PC-3 (cell line): ENCODE data around the gene PKMYT1. TPM values are rescaled to one million over a fixed set of nuclear protein-coding genes. Genes with fewer than 3 reads are reported as not detected.
A peak's percentile ranks its signal among the peaks of the same experiment; 100 is the strongest.

ENCODE experiments used
- ATAC-seq: fragments of 200-7000 bp; cut with Tn5 transposase; 2 replicates; pipeline ENCODE4 v1.9.1; 2020; ENCODE audit warnings: mild to moderate bottlenecking, moderate library complexity
- BruUV-seq: library from RNA; stranded (reverse); fragments of 400-500 nt; replicated peaks from 2 replicates; lab custom pipeline; 2021; lab: Mats Ljungman, UMichigan
- CTCF ChIA-PET: fragments of 300-600 bp; sonication (Branson Sonifier 250); formaldehyde crosslinking; loops from one replicate; lab custom pipeline; 2022; ENCODE audit warnings: antibody characterized with exemption; lab: Charles Lee
- POLR2A ChIA-PET: fragments of 300-600 bp; sonication (Branson Sonifier 250); formaldehyde crosslinking; loops from one replicate; lab custom pipeline; 2022; ENCODE audit warnings: antibody characterized with exemption; ENCODE audit not compliant: unreplicated experiment; lab: Charles Lee
- DNase-seq: peaks from one replicate; pipeline ENCODE4 v3.0.0-alpha.2; 2015
- H2AFZ ChIP-seq: fragments of 300-600 bp; sonication (generic); 2 replicates; pipeline ENCODE4 v1.6.0; 2016; ENCODE audit warnings: antibody characterized with exemption, low read length
- H3F3A ChIP-seq: fragments of 300-600 bp; sonication (generic); one replicate; pipeline ENCODE4 v1.6.0; 2017; ENCODE audit warnings: antibody characterized with exemption, low read length, control low read depth, mild to moderate bottlenecking; ENCODE audit not compliant: unreplicated experiment
- H3K27ac ChIP-seq: fragments of 300-600 bp; sonication (generic); 2 replicates; pipeline ENCODE4 v1.5.1; 2016; ENCODE audit warnings: mild to moderate bottlenecking, low read length
- H3K27me3 ChIP-seq: fragments of 300-600 bp; sonication (generic); 2 replicates; pipeline ENCODE4 v1.6.1; 2016; ENCODE audit warnings: low read length, mixed read lengths
- H3K36me3 ChIP-seq: fragments of 300-600 bp; sonication (generic); 2 replicates; pipeline ENCODE4 v1.6.1; 2016; ENCODE audit warnings: low read depth, mixed run types, low read length, mixed read lengths
- H3K4me1 ChIP-seq: fragments of 300-600 bp; sonication (generic); 2 replicates; pipeline ENCODE4 v1.5.1; 2016; ENCODE audit warnings: low read length; ENCODE audit not compliant: insufficient read depth
- H3K4me2 ChIP-seq: fragments of 300-600 bp; sonication (generic); 2 replicates; pipeline ENCODE4 v1.6.0; 2016; ENCODE audit warnings: low read length
- H3K4me3 ChIP-seq: fragments of 300-600 bp; sonication (generic); 2 replicates; pipeline ENCODE4 v1.5.1; 2016; ENCODE audit warnings: mild to moderate bottlenecking, low read length, mixed read lengths
- H3K79me2 ChIP-seq: fragments of 300-600 bp; sonication (generic); 2 replicates; pipeline ENCODE4 v1.6.1; 2017; ENCODE audit warnings: low read length, mixed read lengths
- H3K9ac ChIP-seq: fragments of 300-600 bp; sonication (generic); 2 replicates; pipeline ENCODE4 v1.6.0; 2016; ENCODE audit warnings: mild to moderate bottlenecking, low read length
- H3K9me2 ChIP-seq: fragments of 300-600 bp; sonication (generic); replicated peaks from 2 replicates; pipeline ENCODE4 v1.6.1; 2016; ENCODE audit warnings: mixed run types, low read length, mixed read lengths
- H3K9me3 ChIP-seq: fragments of 300-600 bp; sonication (generic); 2 replicates; pipeline ENCODE4 v1.6.1; 2016; ENCODE audit warnings: low read length, mixed read lengths
- H4K20me1 ChIP-seq: fragments of 300-600 bp; sonication (generic); 2 replicates; pipeline ENCODE4 v1.6.1; 2016; ENCODE audit warnings: low read length, mixed read lengths
- CTCF ChIP-seq: fragments of 300-600 bp; sonication (generic); conservative IDR thresholded peaks from 2 replicates; pipeline ENCODE4 v1.5.1; 2017; ENCODE audit warnings: antibody characterized with exemption, low read depth, mild to moderate bottlenecking, low read length
- EZH2 ChIP-seq: fragments of 300-600 bp; sonication (generic); IDR thresholded peaks from one replicate; pipeline ENCODE4 v1.6.1; 2017; ENCODE audit warnings: antibody characterized with exemption, mild to moderate bottlenecking, low read length; ENCODE audit not compliant: unreplicated experiment
- EZH2phosphoT487 ChIP-seq: fragments of 300-600 bp; sonication (generic); IDR thresholded peaks from 2 replicates; pipeline ENCODE4 v1.6.1; 2018; ENCODE audit warnings: mild to moderate bottlenecking, antibody characterized with exemption, low read length, borderline replicate concordance
- intact Hi-C: fragments of 100-400 bp; cut with micrococcal nuclease; formaldehyde crosslinking; loops from 2 replicates; pipeline ENCODE4 v1.9.0; 2023
- total RNA-seq: library from RNA; depleted of rRNA; stranded (reverse); fragments of >200 nt; gene quantifications from 2 replicates; pipeline ENCODE4 v1.2.3, GENCODE V29; 2014

The PKMYT1 gene
- total RNA-seq, 1 experiment from 2014 or later = 51.9 TPM

- Histone ChIP-seq H3K27me3 (no peaks in the 10 kb centered on the region), H3K27ac (peak overlapping the region; percentile 100), H3K9me3 (no peaks in the 10 kb centered on the region), H3K9ac (peak overlapping the region; percentile 91; the same call in 1 of the 2 replicates), H3K4me2 (peak overlapping the region; percentile 99), H3K4me1 (peaks cover 23% of the 10 kb centered on the region), H3K79me2 (peaks cover 12% of the 10 kb centered on the region), H3K9me2 (no peaks in the 10 kb centered on the region), H3K4me3 (peak overlapping the region; percentile 94), H2AFZ (no peak overlapping the region), H3F3A (no peaks in the 10 kb centered on the region), H3K36me3 (peaks cover 10% of the 10 kb centered on the region), H4K20me1 (no peaks in the 10 kb centered on the region)
- DNase-seq (peak; percentile 87), ATAC-seq (peak; percentile 21)
- POLR2A ChIA-PET = interaction anchor here (0.6 kb wide), 1 partner anchor 1408 kb away, joined by 5 read pairs; no protein-coding TSS in a partner anchor
- no peak for TF ChIP-seq EZH2phosphoT487
- TF ChIP-seq CTCF = no peak
- no peak for TF ChIP-seq EZH2
- BruUV-seq = no TSS peak
- intact Hi-C loops = no loop called here
- CTCF ChIA-PET = interaction anchor here (0.5 to 1.8 kb wide), 3 partner anchors 8 to 13 kb away, joined by 3 to 6 read pairs (median 3); no protein-coding TSS in a partner anchor
These were observed 43.1 kb upstream of the PKMYT1 start for GRCh38 chr16:3023415-3023668.

- CTCF ChIA-PET = interaction anchor here (0.5 to 1.8 kb wide), 3 partner anchors 9 to 13 kb away, joined by 3 to 6 read pairs (median 3); no protein-coding TSS in a partner anchor
- peak overlapping the region; percentile 94 for H3K4me3 ChIP-seq
- peak overlapping the region; percentile 99 for H3K4me2 ChIP-seq
- no peaks in the 10 kb centered on the region for H3F3A ChIP-seq
- H3K9ac ChIP-seq = peak overlapping the region; percentile 91
- H3K9me3 ChIP-seq = no peaks in the 10 kb centered on the region
- no peak for TF ChIP-seq EZH2
- TF ChIP-seq CTCF = no peak
- no peak for TF ChIP-seq EZH2phosphoT487
- intact Hi-C loops = no loop called here
- H3K79me2 ChIP-seq = peaks cover 12% of the 10 kb centered on the region
- no peak overlapping the region for H2AFZ ChIP-seq
- H3K36me3 ChIP-seq = peaks cover 10% of the 10 kb centered on the region
- BruUV-seq = no TSS peak
- peak overlapping the region; percentile 100 for H3K27ac ChIP-seq
- POLR2A ChIA-PET = interaction anchor here (0.6 to 0.8 kb wide), 2 partner anchors 13 to 1408 kb away, joined by 3 to 5 read pairs; no protein-coding TSS in a partner anchor
- DNase-seq = no peak
- H3K4me1 ChIP-seq = peaks cover 22% of the 10 kb centered on the region
- no peaks in the 10 kb centered on the region for H4K20me1 ChIP-seq
- H3K27me3 ChIP-seq = no peaks in the 10 kb centered on the region
- H3K9me2 ChIP-seq = no peaks in the 10 kb centered on the region
- peak; percentile 0 for ATAC-seq
These were observed 42.6 kb upstream of the PKMYT1 start for GRCh38 chr16:3022684-3023414.

- peak overlapping the region; percentile 100 for H3K27ac ChIP-seq
- peak overlapping the region; percentile 94 for H3K4me3 ChIP-seq
- H2AFZ ChIP-seq = no peak overlapping the region
- H3F3A ChIP-seq = no peaks in the 10 kb centered on the region
- no peaks in the 10 kb centered on the region for H4K20me1 ChIP-seq
- H3K9me3 ChIP-seq = no peaks in the 10 kb centered on the region
- peaks cover 10% of the 10 kb centered on the region for H3K36me3 ChIP-seq
- TSS peak; percentile 55 for BruUV-seq
- intact Hi-C loops = no loop called here
- no peaks in the 10 kb centered on the region for H3K27me3 ChIP-seq
- H3K79me2 ChIP-seq = peaks cover 12% of the 10 kb centered on the region
- ATAC-seq (peak; percentile 6), DNase-seq (peak; percentile 89)
- peak overlapping the region; percentile 99 for H3K4me2 ChIP-seq
- ChIA-PET CTCF (interaction anchor here (1.8 kb wide), 1 partner anchor 12 kb away, joined by 6 read pairs; no protein-coding TSS in a partner anchor), POLR2A (interaction anchor here (0.5 to 0.8 kb wide), 3 partner anchors 12 to 63 kb away, joined by 3 to 6 read pairs (median 3); no protein-coding TSS in a partner anchor)
- TF ChIP-seq EZH2 (no peak), EZH2phosphoT487 (0 out of 2 replicates have a peak, but pooled peaks have one; percentile 1), CTCF (no peak)
- no peaks in the 10 kb centered on the region for H3K9me2 ChIP-seq
- H3K9ac ChIP-seq = peak overlapping the region; percentile 91
- peaks cover 18% of the 10 kb centered on the region for H3K4me1 ChIP-seq
These were observed 42.0 kb upstream of the PKMYT1 start for GRCh38 chr16:3022208-3022683.
